ENCODE data around the gene ADCY10.

Gene ADCY10

GRCh38 chr1:167770127-167770526 lies 143.8 kb downstream of the ADCY10 start:
- H3K9me3 Mint-ChIP-seq, result no peaks in the 10 kb centered on the region

GRCh38 chr1:167767761-167768160 lies 146.2 kb downstream of the ADCY10 start:
- no peak for DNase-seq
- Mint-ChIP-seq H3K4me1 (peaks cover 0 to 2% of the 10 kb centered on the region in 2 donors), H3K36me3 (peaks cover 27 to 46% of the 10 kb centered on the region in 2 donors), H3K4me3 (no peak overlapping the region), H3K27ac (no peak overlapping the region), H3K9me3 (no peaks in the 10 kb centered on the region), H3K27me3 (no peaks in the 10 kb centered on the region)
- ATAC-seq (replicated peaks), result no peak

More at GRCh38 chr1:167770127-167770526, 143.8 kb downstream of the ADCY10 start:
- DNase-seq (no peak), ATAC-seq (replicated peaks) (no peak)
- Mint-ChIP-seq H3K27ac (no peak overlapping the region), H3K4me3 (no peak overlapping the region), H3K27me3 (no peaks in the 10 kb centered on the region), H3K36me3 (peaks cover 31 to 53% of the 10 kb centered on the region in 2 donors), H3K4me1 (peaks cover 0 to 5% of the 10 kb centered on the region in 2 donors)

- no peak for ATAC-seq (replicated peaks)
- Mint-ChIP-seq H3K36me3 (peaks cover 23 to 36% of the 10 kb centered on the region in 2 donors), H3K27me3 (no peaks in the 10 kb centered on the region), H3K9me3 (no peaks in the 10 kb centered on the region), H3K27ac (no peak overlapping the region), H3K4me3 (no peak overlapping the region), H3K4me1 (peaks cover 5% of the 10 kb centered on the region in 2 donors)
- DNase-seq, result no peak
These were observed 147.4 kb downstream of the ADCY10 start for GRCh38 chr1:167766538-167766937.

- H3K9me3 Mint-ChIP-seq, result no peaks in the 10 kb centered on the region
- H3K27ac Mint-ChIP-seq, result no peak overlapping the region
- H3K4me1 Mint-ChIP-seq, result peaks cover 15 to 16% of the 10 kb centered on the region in 2 donors
- no peak overlapping the region for H3K4me3 Mint-ChIP-seq
- peaks cover 19 to 29% of the 10 kb centered on the region in 2 donors for H3K36me3 Mint-ChIP-seq
- DNase-seq (no peak), ATAC-seq (replicated peaks) (no peak)
- H3K27me3 Mint-ChIP-seq, result no peaks in the 10 kb centered on the region
These were observed 148.4 kb downstream of the ADCY10 start for GRCh38 chr1:167765496-167765895.

GRCh38 chr1:167764458-167765330 lies 149.2 kb downstream of the ADCY10 start:
- no peak overlapping the region for H3K27ac Mint-ChIP-seq
- ATAC-seq (replicated peaks), result no peak
- H3K27me3 Mint-ChIP-seq, result no peaks in the 10 kb centered on the region

GRCh38 chr1:167763525-167764220 lies 150.3 kb downstream of the ADCY10 start:
- DNase-seq, result no peak
- no peak for ATAC-seq (replicated peaks)
- H3K4me1 Mint-ChIP-seq, result peaks cover 15 to 19% of the 10 kb centered on the region in 2 donors
- H3K27ac Mint-ChIP-seq, result no peak overlapping the region
- no peaks in the 10 kb centered on the region for H3K27me3 Mint-ChIP-seq
- peaks cover 11 to 18% of the 10 kb centered on the region in 2 donors for H3K36me3 Mint-ChIP-seq
- H3K4me3 Mint-ChIP-seq, result no peak overlapping the region
- H3K9me3 Mint-ChIP-seq, result no peaks in the 10 kb centered on the region

More at GRCh38 chr1:167764458-167765330, 149.2 kb downstream of the ADCY10 start:
- DNase-seq, result no peak
- Mint-ChIP-seq H3K4me3 (no peak overlapping the region), H3K9me3 (no peaks in the 10 kb centered on the region), H3K36me3 (peaks cover 15 to 24% of the 10 kb centered on the region in 2 donors), H3K4me1 (peaks cover 15 to 19% of the 10 kb centered on the region in 2 donors)

- no peak overlapping the region for H3K4me3 Mint-ChIP-seq
These were observed 151.7 kb downstream of the ADCY10 start for GRCh38 chr1:167762061-167762746.

GRCh38 chr1:167761400-167761799 lies 152.5 kb downstream of the ADCY10 start:
- no peak overlapping the region for H3K4me3 Mint-ChIP-seq
- H3K36me3 Mint-ChIP-seq, result peaks cover 2 to 4% of the 10 kb centered on the region in 2 donors
- no peak for DNase-seq
- peaks cover 21 to 31% of the 10 kb centered on the region in 2 donors for H3K4me1 Mint-ChIP-seq
- no peak overlapping the region for H3K27ac Mint-ChIP-seq
- H3K9me3 Mint-ChIP-seq, result no peaks in the 10 kb centered on the region
- no peaks in the 10 kb centered on the region for H3K27me3 Mint-ChIP-seq
- ATAC-seq (replicated peaks), result no peak

More at GRCh38 chr1:167762061-167762746, 151.7 kb downstream of the ADCY10 start:
- ATAC-seq (replicated peaks) (no peak), DNase-seq (no peak)
- H3K36me3 Mint-ChIP-seq, result peaks cover 2 to 7% of the 10 kb centered on the region in 2 donors
- no peaks in the 10 kb centered on the region for H3K9me3 Mint-ChIP-seq
- H3K27ac Mint-ChIP-seq, result no peak overlapping the region
- H3K4me1 Mint-ChIP-seq, result peaks cover 15 to 23% of the 10 kb centered on the region in 2 donors
- H3K27me3 Mint-ChIP-seq, result no peaks in the 10 kb centered on the region

Data from stimulated activated naive B cell treated with anti-CD40 and anti-IgM and Interleukin-4, amounts not matched to agents 10 μg/mL and 1 μg/mL and 100 μg/mL, for 72 hours (primary cell).